ENCODE measurements around the gene MTSS2.
"Not testable (repeated sequence)": the region's sequence is repeated elsewhere in the genome, so short reads cannot be mapped to it uniquely, and the experiment has no call there.

The MTSS2 gene

DNA sequence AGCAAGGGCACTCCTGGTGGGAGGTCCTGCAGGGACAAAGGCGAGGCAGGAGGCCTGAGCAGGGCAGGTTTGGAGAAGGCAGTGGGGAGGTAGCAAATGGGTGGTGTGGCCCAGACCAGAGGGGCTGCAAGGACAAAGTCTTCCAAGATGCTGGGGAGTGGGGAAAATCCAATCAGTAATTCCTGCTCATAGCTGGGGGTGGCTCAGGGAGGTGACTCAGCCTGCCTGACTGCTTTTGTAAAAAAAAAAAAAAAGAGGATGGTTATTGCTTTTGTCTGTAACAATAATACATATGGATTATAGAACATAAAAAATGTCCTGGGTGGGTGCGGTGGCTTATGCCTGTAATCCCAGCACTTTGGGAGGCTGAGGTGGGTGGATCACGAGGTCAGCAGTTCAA is 34.3 kb downstream of the MTSS2 start:
- DNase-seq, result no peak

DNA sequence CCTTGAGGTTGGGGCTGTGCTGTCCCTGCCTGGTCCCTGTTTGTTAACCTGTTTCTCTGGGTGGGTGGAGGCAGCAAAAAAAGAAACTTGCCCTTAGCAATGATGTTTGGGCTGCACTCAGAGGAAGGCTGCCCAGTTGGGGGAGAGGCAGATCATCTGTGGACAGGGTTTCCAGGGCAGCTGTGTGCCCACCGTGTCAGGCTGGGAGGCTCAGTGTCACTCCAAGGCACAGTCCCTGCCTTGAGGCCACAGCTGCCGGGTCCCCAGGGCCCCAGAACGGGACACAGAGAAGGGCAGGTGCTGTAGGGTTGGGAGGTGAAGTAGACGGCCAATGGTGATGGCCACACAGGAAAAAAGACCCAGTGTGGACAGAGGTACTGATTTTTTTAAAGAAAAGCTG is 35.6 kb downstream of the MTSS2 start:
- no peak for DNase-seq

DNA sequence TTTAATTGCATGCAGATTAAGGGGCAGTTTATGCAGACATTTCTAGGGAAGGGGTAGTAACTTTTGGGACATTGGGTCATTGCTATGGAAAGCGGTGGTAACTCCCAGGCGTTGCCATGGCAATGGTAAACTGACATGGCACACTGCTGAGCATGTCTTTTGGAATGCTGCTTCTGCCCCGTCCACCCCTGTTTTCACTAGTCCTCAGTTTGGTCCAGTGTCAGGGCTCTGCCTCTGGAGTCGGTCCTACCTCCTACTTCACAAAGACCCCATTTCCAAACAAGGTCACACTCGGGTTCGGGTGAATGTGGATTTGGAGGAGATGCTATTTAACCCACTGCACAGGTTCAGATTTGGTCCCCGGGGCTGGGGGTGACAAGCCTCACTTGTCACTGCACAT is 36.6 kb downstream of the MTSS2 start:
- no peak for DNase-seq

- DNase-seq, result no peak
Observed at GRCh38 chr16:70648606-70649005, 37.2 kb downstream of the MTSS2 start.

DNA sequence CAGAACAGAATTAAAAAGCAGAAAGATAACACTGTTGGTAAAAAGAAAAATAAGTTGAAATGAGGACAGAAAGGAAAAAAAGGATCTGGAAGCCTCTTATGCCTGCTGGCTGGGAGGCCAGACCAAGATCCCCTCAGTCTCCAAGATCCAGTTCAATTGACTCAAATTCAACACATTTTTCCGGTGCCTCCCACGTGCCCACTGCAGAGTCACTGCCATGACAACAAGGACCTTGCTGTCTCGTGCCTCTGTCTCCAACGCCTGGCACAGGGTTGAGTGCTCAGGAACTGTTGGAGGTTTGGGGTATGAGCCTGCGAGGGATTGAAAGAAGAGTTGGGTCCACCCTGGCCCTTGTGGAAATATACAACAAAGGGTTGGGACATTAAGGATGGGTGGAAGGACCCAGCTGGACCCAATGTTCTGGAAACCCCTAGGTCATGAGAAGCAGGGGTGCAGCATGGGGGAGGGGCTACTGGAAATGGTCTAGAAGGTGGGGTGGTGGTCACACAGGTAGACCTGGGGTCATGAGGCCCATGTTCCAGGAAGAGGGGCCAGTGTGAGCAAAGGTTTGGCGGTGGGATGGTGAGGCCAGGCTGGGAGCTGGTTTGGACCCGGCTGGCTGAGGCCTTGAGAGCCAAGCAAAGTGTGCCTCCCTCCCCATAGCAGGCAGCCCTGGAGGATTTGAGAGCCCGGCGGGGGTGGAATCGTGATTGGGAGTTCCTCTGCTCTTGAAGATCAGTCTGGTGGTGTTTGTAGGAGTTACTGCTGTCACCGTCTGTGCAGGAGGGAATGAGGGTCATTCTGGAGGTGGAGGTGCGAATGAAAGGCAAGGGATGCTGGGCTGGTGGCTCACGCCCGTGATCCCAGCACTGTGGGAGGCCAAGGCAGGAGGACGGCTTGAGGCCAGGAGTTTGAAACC is 38.2 kb downstream of the MTSS2 start:
- DNase-seq, result no peak

DNA sequence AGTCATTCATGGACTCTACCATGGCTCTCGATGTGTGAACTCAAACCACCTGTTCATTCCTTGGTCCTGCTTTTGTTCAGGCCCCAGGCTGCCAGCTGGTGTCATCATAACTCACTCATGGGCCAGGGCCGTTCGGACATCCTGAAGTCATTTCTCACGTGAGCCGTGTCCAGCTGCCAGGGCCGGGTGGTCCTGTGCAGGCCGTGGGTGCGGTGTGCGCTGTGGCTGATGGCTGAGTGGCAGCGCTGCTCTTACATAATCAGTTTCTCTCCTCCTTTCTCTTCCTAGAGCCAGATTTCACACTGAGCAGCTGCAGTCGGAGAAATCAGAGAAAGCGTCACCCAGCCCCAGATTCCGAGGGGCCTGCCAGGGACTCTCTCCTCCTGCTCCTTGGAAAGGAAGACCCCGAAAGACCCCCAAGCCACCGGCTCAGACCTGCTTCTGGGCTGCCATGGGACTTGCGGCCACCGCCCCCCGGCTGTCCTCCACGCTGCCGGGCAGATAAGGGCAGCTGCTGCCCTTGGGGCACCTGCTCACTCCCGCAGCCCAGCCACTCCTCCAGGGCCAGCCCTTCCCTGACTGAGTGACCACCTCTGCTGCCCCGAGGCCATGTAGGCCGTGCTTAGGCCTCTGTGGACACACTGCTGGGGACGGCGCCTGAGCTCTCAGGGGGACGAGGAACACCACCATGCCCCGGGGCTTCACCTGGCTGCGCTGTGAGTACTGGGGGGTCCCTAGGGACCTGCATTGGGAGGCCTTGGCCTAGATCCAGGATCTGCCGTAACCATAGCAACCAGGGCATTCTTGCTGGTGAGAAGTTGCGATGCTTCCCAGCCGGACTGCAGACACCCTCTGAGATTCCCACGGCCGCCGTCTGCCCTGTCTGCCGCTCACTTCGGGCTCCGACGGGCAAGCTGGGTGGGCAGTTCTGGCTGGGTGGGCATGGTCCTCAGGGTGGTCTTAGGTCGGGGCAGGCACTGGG is 39.3 kb downstream of the MTSS2 start, which contains the start of gene IL34:
IL34 (plus strand) TSS at position 300 of the 982 bp plus-strand sequence; CDS start at position 689, 389 bp downstream.
- no peak for DNase-seq

DNA sequence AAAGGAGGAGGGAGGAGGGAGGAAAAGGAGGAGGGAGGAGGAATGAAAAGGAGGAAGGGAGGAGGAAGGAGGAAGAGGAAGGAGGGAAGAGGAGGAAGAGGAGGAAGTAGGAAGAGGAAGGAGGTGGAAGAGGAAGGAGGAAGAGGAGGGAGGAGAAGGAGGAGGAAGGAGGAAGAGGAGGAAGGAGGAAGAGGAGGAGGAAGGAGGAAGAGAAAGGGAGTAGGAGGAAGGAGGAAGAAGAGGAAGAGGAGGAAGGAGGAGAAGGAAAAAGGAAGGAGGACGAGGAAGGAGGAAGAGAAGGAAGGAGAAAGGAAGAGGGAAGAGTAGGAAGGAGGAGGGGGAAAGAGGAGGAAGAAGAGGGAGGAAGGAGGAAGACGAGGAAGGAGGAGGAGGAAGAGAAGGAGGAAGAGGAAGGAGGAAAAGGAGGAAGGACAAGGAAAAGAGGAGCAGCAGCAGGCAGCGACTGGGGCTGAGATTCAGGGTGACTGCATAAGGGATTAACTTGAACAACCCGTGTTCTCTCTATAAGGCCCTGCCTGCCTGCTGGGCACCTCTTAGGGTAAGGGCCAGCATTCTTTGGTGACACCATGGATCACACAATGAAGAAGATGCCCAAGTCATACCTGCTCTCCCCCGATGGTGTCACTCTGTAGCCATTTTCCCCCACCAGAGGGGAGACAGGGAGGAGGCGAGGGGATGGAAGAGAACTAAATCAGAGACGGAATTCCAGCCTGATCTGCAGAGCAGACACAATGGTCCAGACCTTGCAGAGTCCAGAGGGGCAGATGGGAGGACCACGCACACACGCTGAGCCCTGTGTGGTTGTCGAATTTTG is 40.9 kb downstream of the MTSS2 start:
- DNase-seq, result no peak

GRCh38 chr16:70643264-70643663 is 42.6 kb downstream of the MTSS2 start:
- DNase-seq, result not testable (repeated sequence)

- DNase-seq, result no peak
Observed at GRCh38 chr16:70642633-70643032, 43.2 kb downstream of the MTSS2 start.

DNA sequence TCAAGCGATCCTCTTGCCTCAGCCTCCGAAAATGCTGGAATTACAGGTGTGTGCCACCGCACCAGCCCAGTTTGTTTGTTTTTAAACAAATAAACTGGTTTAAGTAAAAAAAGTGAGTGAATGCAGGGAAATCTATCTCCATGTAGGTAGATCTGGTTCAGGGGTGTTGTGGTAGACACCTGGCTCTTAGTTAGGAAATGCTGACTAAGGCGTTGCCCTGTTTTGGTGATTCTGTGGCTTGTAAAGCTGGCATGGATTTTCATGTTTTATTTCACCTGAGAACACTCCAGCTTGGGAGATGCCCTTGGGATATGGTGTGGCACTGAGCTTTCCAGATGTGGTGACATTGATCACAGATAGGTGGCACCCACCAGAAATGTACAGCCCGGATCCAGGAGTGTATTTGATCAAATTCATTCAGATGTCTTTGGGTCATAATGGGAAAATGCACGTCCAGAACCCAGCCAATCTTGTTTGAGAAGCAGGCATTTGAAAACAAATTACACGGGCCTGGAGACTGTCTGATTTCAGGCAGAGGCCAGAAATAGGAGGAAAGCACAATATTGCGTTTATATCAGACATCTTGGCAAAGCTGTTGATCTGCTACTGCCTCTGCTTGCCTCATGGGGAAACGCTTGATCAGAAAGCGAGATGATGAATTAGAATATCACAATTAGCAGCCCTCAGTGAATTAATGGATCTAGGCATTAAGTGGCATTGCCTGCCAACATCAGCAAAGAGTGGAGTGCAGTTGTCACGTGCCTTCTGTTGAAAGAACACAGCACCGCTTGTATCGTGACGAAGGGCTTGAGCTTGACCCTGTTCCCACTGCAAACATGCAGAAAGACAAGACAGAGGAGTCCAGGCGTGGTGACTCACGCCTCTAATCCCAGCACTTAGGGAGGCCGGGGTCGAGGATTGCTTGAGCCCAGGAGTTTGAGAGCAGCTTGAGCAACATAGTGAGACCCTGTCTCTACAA is 46.8 kb downstream of the MTSS2 start:
- DNase-seq, result no peak
